ENCODE results near the gene DNAJB12.

GRCh38 chr10:72319416-72320254, 35.1 kb downstream of the DNAJB12 start:
- TF ChIP-seq EGR1 (IDR thresholded peaks at IDR 0.05; ENCODE audit: borderline replicate concordance in 1 of 2, low read depth in 2 of 2, low read length in 2 of 2) (no peak; a peak in 1 of 3 replicates), CTCF (IDR thresholded peaks at IDR 0.05 in 2 of 3, conservative IDR thresholded peaks at IDR 0.05 in 1 of 3; ENCODE audit: control insufficient read depth in 2 of 3, extremely low read depth in 1 of 3, insufficient read depth in 1 of 3, low read depth in 3 of 3, low read length in 3 of 3) (no peak), ZBTB11 (CRISPR knock-in tag; IDR thresholded peaks at IDR 0.05) (no peak), NFIC (IDR thresholded peaks at IDR 0.05; ENCODE audit: low read depth, low read length) (no peak), POLR2AphosphoS2 (IDR thresholded peaks at IDR 0.05; ENCODE audit: low read depth, low read length) (0 out of 2 replicates have a peak, but pooled peaks have one; percentile 65), ATF2 (IDR thresholded peaks at IDR 0.05; ENCODE audit: low read length) (no peak), ZNF687 (IDR thresholded peaks at IDR 0.05) (peak; percentile 96), ZNF274 (IDR thresholded peaks at IDR 0.05; ENCODE audit: insufficient read depth, insufficient read length) (no peak), ELK1 (IDR thresholded peaks at IDR 0.05; ENCODE audit: low read depth, low read length) (no peak), PRDM15 (CRISPR knock-in tag; IDR thresholded peaks at IDR 0.05) (no peak), STAT3 (IDR thresholded peaks at IDR 0.05; ENCODE audit: low read depth, low read length) (no peak), POLR2A (IDR thresholded peaks at IDR 0.05; ENCODE audit: low read depth, low read length) (peak; percentile 84)

All from GM12878 (cell line).